ENCODE data around the gene RMI2.

DNA sequence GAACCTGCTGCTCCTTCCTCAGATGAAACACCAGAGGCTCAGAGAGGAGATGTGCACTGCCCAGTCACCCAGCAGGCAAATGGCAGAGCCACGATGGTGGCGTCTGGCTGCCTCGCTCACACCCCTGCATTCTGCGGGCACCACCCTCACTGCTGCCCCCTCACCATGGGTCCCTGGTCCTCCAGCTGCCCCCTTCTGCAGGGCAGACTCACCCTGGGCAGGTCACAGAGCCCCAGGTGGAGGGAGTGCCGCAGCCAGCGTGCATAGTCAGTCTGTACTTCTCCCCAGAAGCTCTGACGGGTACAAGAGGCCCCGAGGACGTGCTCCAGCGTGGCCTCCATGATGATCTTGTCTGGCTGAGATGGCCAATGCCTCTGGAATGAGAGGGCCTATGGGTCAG is 52.9 kb downstream of the RMI2 start:
- TF ChIP-seq, protein P1, sequence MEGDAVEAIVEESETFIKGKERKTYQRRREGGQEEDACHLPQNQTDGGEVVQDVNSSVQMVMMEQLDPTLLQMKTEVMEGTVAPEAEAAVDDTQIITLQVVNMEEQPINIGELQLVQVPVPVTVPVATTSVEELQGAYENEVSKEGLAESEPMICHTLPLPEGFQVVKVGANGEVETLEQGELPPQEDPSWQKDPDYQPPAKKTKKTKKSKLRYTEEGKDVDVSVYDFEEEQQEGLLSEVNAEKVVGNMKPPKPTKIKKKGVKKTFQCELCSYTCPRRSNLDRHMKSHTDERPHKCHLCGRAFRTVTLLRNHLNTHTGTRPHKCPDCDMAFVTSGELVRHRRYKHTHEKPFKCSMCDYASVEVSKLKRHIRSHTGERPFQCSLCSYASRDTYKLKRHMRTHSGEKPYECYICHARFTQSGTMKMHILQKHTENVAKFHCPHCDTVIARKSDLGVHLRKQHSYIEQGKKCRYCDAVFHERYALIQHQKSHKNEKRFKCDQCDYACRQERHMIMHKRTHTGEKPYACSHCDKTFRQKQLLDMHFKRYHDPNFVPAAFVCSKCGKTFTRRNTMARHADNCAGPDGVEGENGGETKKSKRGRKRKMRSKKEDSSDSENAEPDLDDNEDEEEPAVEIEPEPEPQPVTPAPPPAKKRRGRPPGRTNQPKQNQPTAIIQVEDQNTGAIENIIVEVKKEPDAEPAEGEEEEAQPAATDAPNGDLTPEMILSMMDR (IDR thresholded peaks at IDR 0.05), result no peak
- no peak for TF ChIP-seq POLR2A (IDR thresholded peaks at IDR 0.05)
